Osteoblast (primary cell): ENCODE measurements around the gene KIAA1755. TPM values are rescaled to one million over a fixed set of nuclear protein-coding genes. Genes with fewer than 3 reads are reported as not detected.

Source experiments
- DNase-seq: peaks from one replicate; pipeline ENCODE4 v3.0.0; 2011; ENCODE audit warnings: low spot score, mixed read lengths; ENCODE audit not compliant: insufficient read length; ENCODE audit errors: missing footprints
- H2AFZ ChIP-seq: 2 replicates; pipeline ENCODE4 v1.6.0; 2011; ENCODE audit warnings: mild to moderate bottlenecking, low read length
- H3K27ac ChIP-seq: 2 replicates; pipeline ENCODE4 v1.5.1; 2011; ENCODE audit warnings: mild to moderate bottlenecking, low read depth, low read length, moderate library complexity
- H3K27me3 ChIP-seq: 2 replicates; pipeline ENCODE4 v1.6.0; 2012; ENCODE audit warnings: mild to moderate bottlenecking, control low read depth, inconsistent platforms, low read length, moderate library complexity; ENCODE audit not compliant: insufficient read depth
- H3K36me3 ChIP-seq: 2 replicates; pipeline ENCODE4 v1.5.1; 2011; ENCODE audit warnings: mild to moderate bottlenecking, low read length, control low read depth, moderate library complexity; ENCODE audit not compliant: insufficient read depth
- H3K4me1 ChIP-seq: 2 replicates; pipeline ENCODE4 v1.5.1; 2011; ENCODE audit warnings: mild to moderate bottlenecking, low read length, control low read depth, moderate library complexity; ENCODE audit not compliant: insufficient read depth
- H3K4me2 ChIP-seq: 2 replicates; pipeline ENCODE4 v1.6.0; 2011; ENCODE audit warnings: mild to moderate bottlenecking, low read length; ENCODE audit not compliant: insufficient read depth
- H3K4me3 ChIP-seq: fragments of 200-600 bp; sonication (generic); 3 replicates; pipeline ENCODE4 v1.5.1; 2012; ENCODE audit warnings: mild to moderate bottlenecking, low read length, inconsistent platforms; ENCODE audit not compliant: insufficient read depth
- H3K79me2 ChIP-seq: 2 replicates; pipeline ENCODE4 v1.6.0; 2012; ENCODE audit warnings: mild to moderate bottlenecking, low read length, control low read depth, inconsistent platforms; ENCODE audit not compliant: insufficient read depth
- H3K9me3 ChIP-seq: 2 replicates; pipeline ENCODE4 v1.5.1; 2011; ENCODE audit warnings: low read depth, low read length, control low read depth
- H4K20me1 ChIP-seq: 2 replicates; pipeline ENCODE4 v1.6.0; 2012; ENCODE audit warnings: mild to moderate bottlenecking, low read length, control low read depth; ENCODE audit not compliant: insufficient read depth
- total RNA-seq: library from RNA; depleted of rRNA; stranded (reverse); fragments of >200 nt; gene quantifications from 2 replicates; pipeline ENCODE4 v1.2.3, GENCODE V29; 2012
- TF ChIP-seq, protein P1 (sequence below): IDR thresholded peaks from 2 replicates; pipeline ENCODE4 v1.5.1; 2011; ENCODE audit warnings: mild to moderate bottlenecking, low read depth, low read length, moderate library complexity; ENCODE audit errors: extremely low read depth

The KIAA1755 gene, protein sequence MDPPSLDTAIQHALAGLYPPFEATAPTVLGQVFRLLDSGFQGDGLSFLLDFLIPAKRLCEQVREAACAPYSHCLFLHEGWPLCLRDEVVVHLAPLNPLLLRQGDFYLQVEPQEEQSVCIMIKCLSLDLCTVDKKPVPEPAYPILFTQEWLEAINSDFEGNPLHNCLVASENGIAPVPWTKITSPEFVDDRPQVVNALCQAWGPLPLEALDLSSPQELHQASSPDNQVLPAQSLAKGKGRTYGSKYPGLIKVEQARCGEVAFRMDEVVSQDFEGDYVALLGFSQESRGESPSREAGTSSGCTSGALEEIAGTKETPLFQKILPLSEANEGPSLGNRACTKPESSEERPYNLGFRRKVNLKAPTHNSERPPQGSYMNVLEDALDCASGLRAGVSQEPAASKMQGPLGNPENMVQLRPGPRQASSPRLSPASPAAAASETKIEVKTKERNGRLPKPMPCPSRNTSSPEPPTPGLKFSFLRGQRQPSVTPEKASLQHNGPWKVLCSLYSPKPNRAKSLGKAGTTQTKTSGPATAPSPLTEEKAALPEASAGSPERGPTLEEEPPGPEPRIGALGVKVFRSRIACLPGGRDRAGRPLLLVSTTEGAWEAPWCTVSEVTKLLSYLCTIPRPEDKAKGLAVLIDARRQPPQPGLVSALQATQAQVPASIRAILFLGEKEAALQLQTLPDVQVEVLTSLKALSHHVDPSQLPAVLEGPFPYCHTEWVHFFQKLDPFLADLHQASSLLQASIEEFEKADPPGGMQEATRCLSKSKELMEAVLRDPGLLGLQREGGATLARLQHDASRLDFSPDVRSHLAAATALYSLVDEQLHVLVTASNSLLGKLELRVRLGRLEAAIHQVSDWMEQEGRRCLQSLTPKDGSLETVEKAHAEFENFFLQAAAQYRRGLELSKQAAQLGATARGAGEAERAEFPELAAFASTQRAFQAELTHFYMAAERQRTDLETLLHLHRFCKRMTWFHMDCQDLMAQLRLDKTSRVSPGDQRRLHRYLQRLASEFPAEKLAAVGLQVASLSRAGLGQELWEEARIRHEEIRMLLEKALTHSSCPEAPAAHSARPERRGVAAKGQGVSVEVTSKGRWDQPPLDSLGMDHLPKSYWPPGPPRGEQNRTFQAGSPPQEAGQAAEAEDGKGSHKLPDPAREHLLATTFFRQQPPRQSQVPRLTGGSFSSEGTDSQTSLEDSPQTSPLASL
- total RNA-seq: 2.5 and 2.7 TPM in 2 replicates

DNA sequence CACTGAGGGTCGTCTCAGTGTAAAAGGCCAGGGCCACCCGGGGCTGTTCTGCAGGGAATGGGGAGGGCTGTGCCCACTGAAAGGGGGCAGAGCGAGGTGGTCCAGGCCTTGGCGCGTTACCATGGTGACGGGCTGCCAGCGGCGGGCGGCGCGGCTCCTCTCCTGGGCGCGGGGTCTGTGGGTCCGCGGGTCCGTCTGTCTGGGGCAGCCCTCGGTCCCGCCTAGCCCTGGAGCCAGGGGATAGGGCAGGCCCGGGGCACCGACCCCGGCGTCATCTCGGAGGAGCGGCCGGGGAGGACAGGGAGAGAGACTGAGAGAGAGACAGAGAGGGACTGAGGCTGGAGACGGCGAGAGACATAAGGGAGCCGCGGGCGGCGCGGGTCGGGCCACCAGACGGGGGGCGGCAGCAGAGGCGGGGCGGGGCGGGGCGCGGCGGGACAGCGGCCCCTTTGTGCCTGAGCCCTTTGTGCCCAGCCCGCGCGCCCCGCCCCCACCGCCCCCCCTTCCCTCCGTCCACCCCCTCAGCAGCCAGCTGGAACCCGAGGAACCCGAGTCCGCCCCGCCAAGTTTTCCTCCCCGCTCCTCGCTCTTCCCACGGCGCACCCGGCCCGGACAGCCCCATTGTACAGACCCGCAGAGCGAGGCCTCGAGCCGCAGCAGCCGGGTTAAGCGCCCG lies at the start of gene KIAA1755:
Gene KIAA1755, minus strand, starts transcription at position 358 of the 676 bp plus-strand sequence. Its CDS starts 235 bp downstream, at position 123.
- Histone ChIP-seq H3K4me3 (peak within 1 kb of the TSS; percentile 78), H3K36me3 (peaks cover 3% of the 10 kb centered on the region), H4K20me1 (no peaks in the 10 kb centered on the region), H3K9me3 (no peaks in the 10 kb centered on the region), H3K4me1 (peaks cover 35% of the 10 kb centered on the region), H3K27ac (peak within 1 kb of the TSS; percentile 46), H3K79me2 (peaks cover 4% of the 10 kb centered on the region), H2AFZ (peak within 1 kb of the TSS; percentile 85), H3K4me2 (peak within 1 kb of the TSS; percentile 77), H3K27me3 (no peaks in the 10 kb centered on the region)
- peak; percentile 88 for DNase-seq
- TF ChIP-seq, protein P1, sequence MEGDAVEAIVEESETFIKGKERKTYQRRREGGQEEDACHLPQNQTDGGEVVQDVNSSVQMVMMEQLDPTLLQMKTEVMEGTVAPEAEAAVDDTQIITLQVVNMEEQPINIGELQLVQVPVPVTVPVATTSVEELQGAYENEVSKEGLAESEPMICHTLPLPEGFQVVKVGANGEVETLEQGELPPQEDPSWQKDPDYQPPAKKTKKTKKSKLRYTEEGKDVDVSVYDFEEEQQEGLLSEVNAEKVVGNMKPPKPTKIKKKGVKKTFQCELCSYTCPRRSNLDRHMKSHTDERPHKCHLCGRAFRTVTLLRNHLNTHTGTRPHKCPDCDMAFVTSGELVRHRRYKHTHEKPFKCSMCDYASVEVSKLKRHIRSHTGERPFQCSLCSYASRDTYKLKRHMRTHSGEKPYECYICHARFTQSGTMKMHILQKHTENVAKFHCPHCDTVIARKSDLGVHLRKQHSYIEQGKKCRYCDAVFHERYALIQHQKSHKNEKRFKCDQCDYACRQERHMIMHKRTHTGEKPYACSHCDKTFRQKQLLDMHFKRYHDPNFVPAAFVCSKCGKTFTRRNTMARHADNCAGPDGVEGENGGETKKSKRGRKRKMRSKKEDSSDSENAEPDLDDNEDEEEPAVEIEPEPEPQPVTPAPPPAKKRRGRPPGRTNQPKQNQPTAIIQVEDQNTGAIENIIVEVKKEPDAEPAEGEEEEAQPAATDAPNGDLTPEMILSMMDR: no peak

DNA sequence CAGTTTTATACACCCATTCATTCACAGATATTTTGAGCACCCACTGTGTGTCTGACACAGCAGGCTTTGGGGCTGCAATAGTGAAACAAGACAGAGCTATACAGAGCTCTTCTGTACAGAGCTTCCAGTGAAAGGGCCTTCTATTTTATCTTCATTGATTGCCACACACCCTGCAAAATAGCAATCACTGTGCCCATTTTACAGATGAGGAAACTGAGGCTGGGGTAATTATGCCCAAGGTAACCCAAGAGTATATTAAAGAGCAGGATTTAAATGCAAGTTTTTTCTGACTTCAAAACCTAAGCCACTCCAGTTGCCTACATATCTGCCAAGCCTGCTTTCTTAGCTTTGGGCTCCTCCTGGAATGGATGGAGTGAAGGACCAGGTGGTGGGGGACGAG lies 47.9 kb upstream of the KIAA1755 start:
- no peak overlapping the region for H2AFZ ChIP-seq
- no peaks in the 10 kb centered on the region for H4K20me1 ChIP-seq
- peaks cover 18% of the 10 kb centered on the region for H3K4me1 ChIP-seq
- no peak for DNase-seq
- no peaks in the 10 kb centered on the region for H3K36me3 ChIP-seq
- H3K9me3 ChIP-seq: no peaks in the 10 kb centered on the region
- TF ChIP-seq, protein P1: no peak
- no peaks in the 10 kb centered on the region for H3K79me2 ChIP-seq
- H3K4me3 ChIP-seq: no peak overlapping the region
- H3K27ac ChIP-seq: no peak overlapping the region
- H3K27me3 ChIP-seq: no peaks in the 10 kb centered on the region
- no peak overlapping the region for H3K4me2 ChIP-seq

DNA sequence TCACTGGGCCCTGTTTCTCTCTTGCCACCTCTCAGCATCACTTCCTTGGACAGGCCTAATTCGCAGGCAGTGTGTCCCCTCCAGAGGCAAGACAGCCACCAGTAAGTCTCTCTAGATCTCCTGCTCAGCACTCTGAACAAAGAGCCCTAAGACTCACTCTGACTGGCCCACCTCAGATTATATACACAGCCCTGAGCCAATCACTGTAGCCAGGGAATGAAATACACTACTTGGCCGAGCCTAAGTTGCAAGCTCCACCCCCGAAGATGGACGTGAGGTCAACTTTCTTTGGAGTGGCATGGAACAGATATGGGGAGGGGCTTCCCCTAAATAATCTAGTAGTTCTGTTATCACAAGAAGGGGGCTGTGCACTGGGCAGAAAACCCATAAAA lies 47.5 kb upstream of the KIAA1755 start:
- Histone ChIP-seq H3K79me2 (no peaks in the 10 kb centered on the region), H3K36me3 (no peaks in the 10 kb centered on the region), H3K4me1 (peaks cover 20% of the 10 kb centered on the region), H3K9me3 (no peaks in the 10 kb centered on the region), H3K27me3 (no peaks in the 10 kb centered on the region), H4K20me1 (no peaks in the 10 kb centered on the region), H2AFZ (no peak overlapping the region), H3K27ac (no peak overlapping the region), H3K4me2 (no peak overlapping the region), H3K4me3 (no peak overlapping the region)
- no peak for DNase-seq
- TF ChIP-seq, protein P1: no peak
